Thyroid gland (tissue), 4 donors: ENCODE data around the gene TNRC6B.

Experiments used
- CTCF ChIP-seq, 6 experiments: fragments of 200-600 bp in 3 of 6; fragments of 450-650 bp in 3 of 6; sonication (generic) in 3 of 6; IDR thresholded peaks; one replicate each; pipeline ENCODE4 v1.5.1; 2016 to 2019; ENCODE audit warnings: antibody characterized with exemption in 6 of 6, mild to moderate bottlenecking in 2 of 6, inconsistent platforms in 1 of 6, moderate library complexity in 1 of 6
- POLR2A ChIP-seq, 2 donors: fragments of 450-650 bp; IDR thresholded peaks; one replicate each; pipeline ENCODE4 v1.6.1; 2017; ENCODE audit warnings: antibody characterized with exemption in 2 of 2, mild to moderate bottlenecking in 2 of 2, moderate library complexity in 1 of 2

GRCh38 chr22:40348025-40348658 lies 170.4 kb downstream of the TNRC6B start:
- TF ChIP-seq POLR2A (IDR thresholded peaks at IDR 0.05) (no peak), CTCF (IDR thresholded peaks at IDR 0.05) (peak; percentile 52 to 74 (median 60))
